HEK293T (cell line): Measurements from ENCODE around the gene IRAK3.

Source experiments
- ARNT ChIP-seq: fragments of 450-650 bp; IDR thresholded peaks from 2 replicates; pipeline ENCODE4 v1.6.1; 2017; ENCODE audit warnings: mild to moderate bottlenecking
- BHLHE40 ChIP-seq: fragments of 450-650 bp; IDR thresholded peaks from 2 replicates; pipeline ENCODE4 v1.6.1; 2016; ENCODE audit warnings: mild to moderate bottlenecking, moderate library complexity, borderline replicate concordance
- ELF4 ChIP-seq: fragments of 450-650 bp; IDR thresholded peaks from 2 replicates; pipeline ENCODE4 v1.6.1; 2017; ENCODE audit warnings: antibody characterized with exemption
- FOXA1 ChIP-seq: fragments of 450-650 bp; IDR thresholded peaks from 2 replicates; pipeline ENCODE4 v1.6.1; 2016; ENCODE audit warnings: mild to moderate bottlenecking
- FOXK2 ChIP-seq: fragments of 450-650 bp; IDR thresholded peaks from 2 replicates; pipeline ENCODE4 v1.6.1; 2016; ENCODE audit warnings: mild to moderate bottlenecking
- FOXM1 ChIP-seq: fragments of 450-650 bp; IDR thresholded peaks from 2 replicates; pipeline ENCODE4 v1.6.1; 2017; ENCODE audit warnings: mild to moderate bottlenecking, borderline replicate concordance
- HDGF ChIP-seq: fragments of 450-650 bp; IDR thresholded peaks from 2 replicates; pipeline ENCODE4 v1.6.1; 2017; ENCODE audit warnings: antibody characterized with exemption, borderline replicate concordance
- LEF1 ChIP-seq: fragments of 450-650 bp; IDR thresholded peaks from 2 replicates; pipeline ENCODE4 v1.6.1; 2017; ENCODE audit warnings: mild to moderate bottlenecking, borderline replicate concordance
- NFRKB ChIP-seq: fragments of 450-650 bp; IDR thresholded peaks from 2 replicates; pipeline ENCODE4 v1.6.1; 2016; ENCODE audit warnings: mild to moderate bottlenecking, moderate library complexity
- PKNOX1 ChIP-seq: fragments of 450-650 bp; IDR thresholded peaks from 2 replicates; pipeline ENCODE4 v1.6.1; 2016
- SP1 ChIP-seq: fragments of 450-650 bp; IDR thresholded peaks from 2 replicates; pipeline ENCODE4 v1.6.1; 2017
- SUZ12 ChIP-seq: fragments of 450-650 bp; IDR thresholded peaks from 2 replicates; pipeline ENCODE4 v1.6.1; 2016; ENCODE audit warnings: mild to moderate bottlenecking
- TARDBP ChIP-seq: fragments of 450-650 bp; IDR thresholded peaks from 2 replicates; pipeline ENCODE4 v1.6.1; 2016
- ZNF384 ChIP-seq: fragments of 450-650 bp; IDR thresholded peaks from 2 replicates; pipeline ENCODE4 v1.6.1; 2016

DNA sequence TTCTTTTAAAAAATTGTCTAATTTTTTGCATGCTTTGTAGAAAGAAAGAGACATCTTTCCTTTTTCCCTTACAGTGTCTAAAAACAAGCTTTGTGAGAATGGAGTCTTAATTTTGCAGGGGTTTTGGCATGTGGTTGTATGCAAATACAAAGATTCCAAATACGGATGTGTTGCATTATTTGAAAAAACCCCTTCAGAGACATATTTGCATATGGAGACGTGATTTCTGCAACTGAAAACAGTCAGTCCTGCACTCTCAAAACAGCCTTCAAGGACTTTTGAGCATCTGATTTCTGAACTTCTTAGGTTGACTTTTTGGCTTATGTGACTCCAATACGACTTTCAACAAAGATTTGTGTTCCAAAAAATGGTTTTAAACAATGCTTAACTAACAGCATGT is 7.8 kb downstream of the IRAK3 start:
- TF ChIP-seq BHLHE40 (no peak), FOXM1 (no peak), SUZ12 (no peak), FOXK2 (no peak), PKNOX1 (no peak), SP1 (no peak), HDGF (no peak), NFRKB (no peak), ELF4 (no peak), FOXA1 (no peak), LEF1 (no peak), ARNT (no peak), ZNF384 (no peak), TARDBP (no peak)
